CD14-positive monocyte (primary cell): ENCODE data around the gene KCNA10. TPM values are rescaled to one million over a fixed set of nuclear protein-coding genes. Genes with fewer than 3 reads are reported as not detected.

ENCODE experiments used
- DNase-seq, 3 donors: peaks; one replicate each; pipeline ENCODE4 v3.0.0-alpha.2; 2011 to 2022
- H2AFZ ChIP-seq: 2 replicates; pipeline ENCODE4 v1.6.0; 2012; ENCODE audit warnings: mild to moderate bottlenecking, low read depth, low read length, inconsistent platforms; ENCODE audit not compliant: insufficient read depth, poor library complexity, severe bottlenecking
- H3K27ac ChIP-seq, 2 donors: 1 replicate in 1 of 2; 2 replicates in 1 of 2; pipeline ENCODE4 v1.5.1; 2012 to 2013; ENCODE audit warnings: low read length in 2 of 2, control low read depth in 1 of 2, inconsistent platforms in 1 of 2, low read depth in 1 of 2, mild to moderate bottlenecking in 1 of 2
- H3K27me3 ChIP-seq, 2 donors: one replicate each; pipeline versions ENCODE4 v1.6.0 to v1.6.1; 2011 to 2013; ENCODE audit warnings: low read length in 2 of 2; ENCODE audit not compliant: control insufficient read depth in 2 of 2, insufficient read depth in 2 of 2
- H3K36me3 ChIP-seq, 2 donors: replicated peaks in 1 of 2; 1 replicate in 1 of 2; 2 replicates in 1 of 2; pipeline versions ENCODE4 v1.5.1 to v1.6.1; 2012 to 2013; ENCODE audit warnings: low read length in 2 of 2, control low read depth in 1 of 2, inconsistent platforms in 1 of 2, mild to moderate bottlenecking in 1 of 2; ENCODE audit not compliant: insufficient read depth in 2 of 2, control insufficient read depth in 1 of 2
- H3K4me1 ChIP-seq, 2 donors: 1 replicate in 1 of 2; 2 replicates in 1 of 2; pipeline versions ENCODE4 v1.5.1 to v1.6.1; 2012 to 2013; ENCODE audit warnings: low read length in 2 of 2, control low read depth in 1 of 2, inconsistent platforms in 1 of 2, mild to moderate bottlenecking in 1 of 2, moderate library complexity in 1 of 2; ENCODE audit not compliant: insufficient read depth in 2 of 2, control insufficient read depth in 1 of 2
- H3K4me2 ChIP-seq: replicated peaks from 2 replicates; pipeline ENCODE3; 2012; ENCODE audit warnings: low read length, moderate library complexity, mild to moderate bottlenecking; ENCODE audit not compliant: poor library complexity, severe bottlenecking; ENCODE audit errors: extremely low read depth
- H3K4me3 ChIP-seq, 3 experiments: fragments of 200-600 bp in 1 of 3; sonication (generic) in 1 of 3; replicated peaks in 1 of 3; 1 replicate in 2 of 3; 2 replicates in 1 of 3; pipeline ENCODE4 v1.5.1; 2011 to 2013; ENCODE audit warnings: low read length in 3 of 3, mild to moderate bottlenecking in 3 of 3, control low read depth in 2 of 3, low read depth in 2 of 3, inconsistent platforms in 1 of 3, moderate library complexity in 1 of 3
- H3K79me2 ChIP-seq: 2 replicates; pipeline ENCODE4 v1.6.0; 2012; ENCODE audit warnings: mild to moderate bottlenecking, control low read depth, inconsistent platforms, low read length, moderate library complexity; ENCODE audit not compliant: insufficient read depth
- H3K9ac ChIP-seq: 2 replicates; pipeline ENCODE4 v1.6.0; 2017; ENCODE audit warnings: low read length, mild to moderate bottlenecking; ENCODE audit not compliant: insufficient read depth, poor library complexity, severe bottlenecking
- H3K9me3 ChIP-seq, 2 donors: replicated peaks in 1 of 2; 1 replicate in 1 of 2; 2 replicates in 1 of 2; pipeline versions ENCODE4 v1.5.1 to v1.6.1; 2012 to 2013; ENCODE audit warnings: low read length in 2 of 2, control low read depth in 1 of 2; ENCODE audit not compliant: control insufficient read depth in 1 of 2, insufficient read depth in 1 of 2
- H4K20me1 ChIP-seq: 2 replicates; pipeline ENCODE4 v1.6.0; 2012; ENCODE audit warnings: mild to moderate bottlenecking, low read length, control low read depth, moderate library complexity; ENCODE audit not compliant: insufficient read depth
- H3K27ac Mint-ChIP-seq, 7 donors: one replicate each; pipeline ENCODE4 v1.8.0; 2020; ENCODE audit warnings: mild to moderate bottlenecking in 7 of 7, mixed read lengths in 7 of 7, moderate library complexity in 6 of 7, inconsistent platforms in 2 of 7
- H3K27me3 Mint-ChIP-seq, 3 donors: one replicate each; pipeline ENCODE4 v1.8.0; 2021 to 2022; ENCODE audit warnings: low read depth in 3 of 3, mild to moderate bottlenecking in 3 of 3, mixed read lengths in 3 of 3, moderate library complexity in 3 of 3, inconsistent platforms in 1 of 3
- H3K36me3 Mint-ChIP-seq, 2 donors: one replicate each; pipeline ENCODE4 v1.8.0; 2020; ENCODE audit warnings: mixed read lengths in 2 of 2, inconsistent platforms in 1 of 2, mild to moderate bottlenecking in 1 of 2
- H3K4me1 Mint-ChIP-seq: one replicate; pipeline ENCODE4 v1.8.0; 2020; ENCODE audit warnings: mild to moderate bottlenecking, mixed read lengths
- H3K4me3 Mint-ChIP-seq, 2 donors: one replicate each; pipeline ENCODE4 v1.8.0; 2020; ENCODE audit warnings: mild to moderate bottlenecking in 2 of 2, mixed read lengths in 2 of 2, moderate library complexity in 1 of 2
- H3K9me3 Mint-ChIP-seq, 7 donors: one replicate each; pipeline ENCODE4 v1.8.0; 2020 to 2022; ENCODE audit warnings: mixed read lengths in 7 of 7, mild to moderate bottlenecking in 6 of 7, moderate library complexity in 6 of 7, inconsistent platforms in 2 of 7
- WGBS: methylation state at CpG from one replicate; pipeline ENCODE4 v1.1.5; 2013; ENCODE audit warnings: missing lambda C conversion rate; ENCODE audit not compliant: insufficient coverage; 5-methylcytosine and 5-hydroxymethylcytosine counted together
- intact Hi-C, 2 donors: fragments of 100-400 bp; cut with micrococcal nuclease; formaldehyde crosslinking; loops; one replicate each; pipeline versions ENCODE4 v1.15.0 to v1.15.1; 2023
- polyA minus RNA-seq: library from RNA; depleted of rRNA, polyadenylated mRNA; stranded (reverse); fragments of >200 nt; gene quantifications from 2 replicates; pipeline ENCODE4 v1.2.3, GENCODE V29; 2012
- polyA plus RNA-seq, 3 donors: library from polyadenylated mRNA; depleted of rRNA in 1 of 3; unstranded in 2 of 3; stranded (reverse) in 1 of 3; fragments of 300-500 nt in 2 of 3; fragments of >200 nt in 1 of 3; fragmentation: Illumina TruSeq in 2 of 3; gene quantifications; 1 replicate in 2 of 3; 2 replicates in 1 of 3; pipeline ENCODE4 v1.2.3, GENCODE V29; 2012 to 2021
- total RNA-seq, 12 experiments: library from RNA in 1 of 12; stranded (reverse) in 1 of 12; fragments of 120-200 nt in 1 of 12; gene quantifications; one replicate each; pipeline ENCODE4 v1.2.4 and lab custom pipeline; 2013 to 2026; ENCODE audit warnings: mixed read lengths in 6 of 12, inconsistent platforms in 1 of 12
- TF ChIP-seq, protein P1 (sequence below): fragments of 200-600 bp; IDR thresholded peaks from one replicate; pipeline ENCODE4 v1.8.0; 2022; ENCODE audit warnings: antibody characterized with exemption, mild to moderate bottlenecking

KCNA10 gene
- not detected for total RNA-seq (2013)
- polyA plus RNA-seq = not detected
- not detected in 2 replicates for polyA minus RNA-seq
- 0 to 0.69 (median 0) reads per million in 11 experiments for total RNA-seq (lab: John Stamatoyannopoulos, UW)

- Mint-ChIP-seq H3K27me3 (peaks cover 3 to 25% (median 5%) of the 10 kb centered on the region in 3 donors), H3K36me3 (no peaks in the 10 kb centered on the region), H3K4me3 (no peak within 1 kb of the TSS), H3K27ac (no peak within 1 kb of the TSS), H3K9me3 (peaks cover 0 to 4% (median 1%) of the 10 kb centered on the region in 7 donors), H3K4me1 (peaks cover 4% of the 10 kb centered on the region)
- no peaks in the 10 kb centered on the region for H3K36me3 ChIP-seq
- no peak within 1 kb of the TSS for H3K4me3 ChIP-seq
- no peak within 1 kb of the TSS for H2AFZ ChIP-seq
- H3K27me3 ChIP-seq = no peaks in the 10 kb centered on the region
- H3K27ac ChIP-seq = no peak within 1 kb of the TSS
- 77% methylated on average over 2 of the region's 9 CpGs for WGBS
- H3K9me3 ChIP-seq = no peaks in the 10 kb centered on the region
- H3K79me2 ChIP-seq = no peaks in the 10 kb centered on the region
- H3K4me1 ChIP-seq = peaks cover 0 to 3% of the 10 kb centered on the region in 2 donors
- DNase-seq = no peak
- intact Hi-C loops = no loop called here
- no peak within 1 kb of the TSS for H3K4me2 ChIP-seq
- no peak within 1 kb of the TSS for H3K9ac ChIP-seq
- H4K20me1 ChIP-seq = no peaks in the 10 kb centered on the region
- TF ChIP-seq, protein P1, sequence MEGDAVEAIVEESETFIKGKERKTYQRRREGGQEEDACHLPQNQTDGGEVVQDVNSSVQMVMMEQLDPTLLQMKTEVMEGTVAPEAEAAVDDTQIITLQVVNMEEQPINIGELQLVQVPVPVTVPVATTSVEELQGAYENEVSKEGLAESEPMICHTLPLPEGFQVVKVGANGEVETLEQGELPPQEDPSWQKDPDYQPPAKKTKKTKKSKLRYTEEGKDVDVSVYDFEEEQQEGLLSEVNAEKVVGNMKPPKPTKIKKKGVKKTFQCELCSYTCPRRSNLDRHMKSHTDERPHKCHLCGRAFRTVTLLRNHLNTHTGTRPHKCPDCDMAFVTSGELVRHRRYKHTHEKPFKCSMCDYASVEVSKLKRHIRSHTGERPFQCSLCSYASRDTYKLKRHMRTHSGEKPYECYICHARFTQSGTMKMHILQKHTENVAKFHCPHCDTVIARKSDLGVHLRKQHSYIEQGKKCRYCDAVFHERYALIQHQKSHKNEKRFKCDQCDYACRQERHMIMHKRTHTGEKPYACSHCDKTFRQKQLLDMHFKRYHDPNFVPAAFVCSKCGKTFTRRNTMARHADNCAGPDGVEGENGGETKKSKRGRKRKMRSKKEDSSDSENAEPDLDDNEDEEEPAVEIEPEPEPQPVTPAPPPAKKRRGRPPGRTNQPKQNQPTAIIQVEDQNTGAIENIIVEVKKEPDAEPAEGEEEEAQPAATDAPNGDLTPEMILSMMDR = no peak
Measured at GRCh38 chr1:110519125-110519810, at the start of gene KCNA10. TSS of gene KCNA10 (minus strand) at chr1:110519175. CDS start at chr1:110518787, 388 bp downstream.

DNA sequence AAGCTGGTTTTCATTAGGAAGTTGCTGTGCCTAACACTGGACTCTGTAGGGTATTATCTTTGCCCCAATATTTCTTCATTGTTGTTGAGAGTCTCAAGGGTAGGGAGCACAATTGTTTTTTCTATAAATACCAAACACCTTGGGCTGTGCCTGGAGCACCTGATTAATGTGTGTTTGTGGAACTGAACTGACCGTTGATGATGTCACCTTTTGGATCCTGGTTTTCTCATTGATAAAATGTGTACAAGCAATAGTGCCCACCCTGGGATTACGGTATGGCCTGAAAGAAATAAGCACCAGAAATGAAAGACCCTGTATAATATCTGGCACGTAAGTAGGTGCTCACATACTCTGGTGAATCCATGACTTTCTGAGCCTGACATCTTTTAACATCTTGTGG is 47.9 kb upstream of the KCNA10 start:
- H3K4me1 ChIP-seq = no peaks in the 10 kb centered on the region
- H2AFZ ChIP-seq = no peak overlapping the region
- Mint-ChIP-seq H3K27ac (no peak overlapping the region), H3K27me3 (peaks cover 12 to 26% (median 19%) of the 10 kb centered on the region in 3 donors), H3K36me3 (no peaks in the 10 kb centered on the region), H3K4me1 (no peaks in the 10 kb centered on the region), H3K9me3 (no peaks in the 10 kb centered on the region), H3K4me3 (no peak overlapping the region)
- no peak overlapping the region for H3K4me2 ChIP-seq
- no peaks in the 10 kb centered on the region for H3K9me3 ChIP-seq
- 77% methylated on average over 3 of the region's 3 CpGs for WGBS
- no peak overlapping the region for H3K4me3 ChIP-seq
- peaks cover 4% of the 10 kb centered on the region in 2 donors for H3K27me3 ChIP-seq
- H3K79me2 ChIP-seq = no peaks in the 10 kb centered on the region
- no peak overlapping the region for H3K27ac ChIP-seq
- TF ChIP-seq, protein P1 = no peak
- H3K9ac ChIP-seq = no peak overlapping the region
- no peaks in the 10 kb centered on the region for H3K36me3 ChIP-seq
- no peak for DNase-seq
- intact Hi-C loops = no loop called here
- H4K20me1 ChIP-seq = no peaks in the 10 kb centered on the region
